GM18502 (cell line): ENCODE data around the gene DCAF11.
A peak's percentile ranks its signal among the peaks of the same experiment; 100 is the strongest.
"Not testable (repeated sequence)": the region's sequence is repeated elsewhere in the genome, so short reads cannot be mapped to it uniquely, and the experiment has no call there.

Experiments used
- ATAC-seq: cut with Tn5 transposase; IDR thresholded peaks from one replicate; pipeline ENCODE4 v1.9.1; 2021; ENCODE audit warnings: mild to moderate bottlenecking; ENCODE audit not compliant: unreplicated experiment, poor library complexity

Gene DCAF11

DNA sequence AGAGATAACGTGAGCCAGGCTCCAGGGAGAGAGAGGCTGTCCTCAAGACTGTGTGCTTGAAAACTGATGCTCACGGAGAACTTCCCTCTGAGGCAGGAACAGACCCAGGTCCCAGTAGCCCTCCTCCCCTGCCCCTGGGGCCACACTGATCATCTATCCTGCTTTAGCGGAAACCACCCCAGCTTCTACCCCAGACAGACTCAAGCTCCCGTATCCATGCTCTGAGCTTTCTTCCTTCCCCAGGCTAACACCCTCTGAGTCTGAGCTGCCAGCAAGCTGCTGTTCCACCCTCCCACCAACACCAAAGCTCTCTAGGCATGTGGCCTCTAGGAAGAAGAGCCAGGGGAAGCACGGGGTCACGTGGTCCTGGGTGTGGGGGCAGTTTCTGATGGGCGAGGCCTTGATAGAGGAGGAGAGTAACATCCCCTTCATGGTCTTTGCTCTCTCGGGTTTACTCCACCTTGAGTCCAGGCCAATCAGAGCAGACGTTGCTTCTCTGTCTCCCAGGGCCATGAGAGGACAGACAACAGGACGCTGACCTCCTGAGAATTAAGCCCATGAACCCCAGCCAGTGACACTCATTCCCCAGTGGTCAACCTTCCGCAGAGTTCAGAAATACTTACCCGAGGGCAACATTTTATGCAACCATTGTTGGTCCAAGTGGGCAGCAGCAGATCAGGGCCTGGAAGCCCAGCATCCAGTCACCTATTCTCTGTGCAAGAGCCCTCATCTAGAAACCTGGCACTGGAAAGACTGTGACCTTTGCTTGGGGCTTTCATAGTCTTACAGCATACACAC, 19.1 kb upstream of the DCAF11 start:
- ATAC-seq = peak; percentile 71

DNA sequence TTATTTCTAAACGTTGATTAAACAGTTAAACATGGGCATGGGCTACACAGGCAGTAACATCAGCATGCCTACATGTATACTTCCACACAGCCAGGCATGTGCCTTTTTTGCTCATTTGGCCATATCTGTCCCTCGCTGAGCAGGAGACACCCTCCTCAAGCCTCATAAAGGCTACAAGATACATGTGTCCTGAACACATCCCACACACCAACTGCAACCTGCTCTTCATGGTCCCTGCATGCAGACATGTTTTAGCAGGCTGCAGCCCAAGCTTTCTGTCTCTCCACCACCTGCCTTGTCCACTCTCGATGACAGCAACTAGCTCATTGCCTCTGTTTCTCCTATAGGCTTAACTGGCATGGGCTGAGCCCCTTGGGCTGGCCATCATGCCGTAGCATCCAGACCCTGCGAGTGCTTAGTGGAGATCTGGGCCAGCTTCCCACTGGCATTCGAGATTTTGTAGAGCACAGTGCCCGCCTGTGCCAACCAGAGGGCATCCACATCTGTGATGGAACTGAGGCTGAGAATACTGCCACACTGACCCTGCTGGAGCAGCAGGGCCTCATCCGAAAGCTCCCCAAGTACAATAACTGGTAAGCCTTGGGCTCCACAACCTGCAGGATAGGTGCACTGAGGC, 17.9 kb upstream of the DCAF11 start:
- ATAC-seq = no peak

DNA sequence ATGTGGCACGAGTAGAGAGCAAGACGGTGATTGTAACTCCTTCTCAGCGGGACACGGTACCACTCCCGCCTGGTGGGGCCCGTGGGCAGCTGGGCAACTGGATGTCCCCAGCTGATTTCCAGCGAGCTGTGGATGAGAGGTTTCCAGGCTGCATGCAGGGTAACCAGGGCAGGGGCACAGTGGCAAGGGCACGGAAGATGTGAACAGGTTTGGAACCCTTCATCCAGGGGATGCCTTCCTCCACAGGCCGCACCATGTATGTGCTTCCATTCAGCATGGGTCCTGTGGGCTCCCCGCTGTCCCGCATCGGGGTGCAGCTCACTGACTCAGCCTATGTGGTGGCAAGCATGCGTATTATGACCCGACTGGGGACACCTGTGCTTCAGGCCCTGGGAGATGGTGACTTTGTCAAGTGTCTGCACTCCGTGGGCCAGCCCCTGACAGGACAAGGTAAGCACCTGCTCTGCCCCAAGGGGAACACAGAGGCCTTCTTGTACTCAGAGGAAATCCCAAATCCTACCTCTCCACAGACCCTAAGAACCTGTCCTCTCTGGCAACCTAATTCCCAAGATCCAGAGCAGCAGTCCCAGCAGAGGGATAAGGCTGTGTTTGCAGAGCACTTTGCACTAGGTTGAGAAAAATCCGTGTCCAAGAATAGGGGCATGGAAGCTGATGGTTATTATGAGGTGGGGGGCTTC, 16.2 kb upstream of the DCAF11 start:
- ATAC-seq = no peak

DNA sequence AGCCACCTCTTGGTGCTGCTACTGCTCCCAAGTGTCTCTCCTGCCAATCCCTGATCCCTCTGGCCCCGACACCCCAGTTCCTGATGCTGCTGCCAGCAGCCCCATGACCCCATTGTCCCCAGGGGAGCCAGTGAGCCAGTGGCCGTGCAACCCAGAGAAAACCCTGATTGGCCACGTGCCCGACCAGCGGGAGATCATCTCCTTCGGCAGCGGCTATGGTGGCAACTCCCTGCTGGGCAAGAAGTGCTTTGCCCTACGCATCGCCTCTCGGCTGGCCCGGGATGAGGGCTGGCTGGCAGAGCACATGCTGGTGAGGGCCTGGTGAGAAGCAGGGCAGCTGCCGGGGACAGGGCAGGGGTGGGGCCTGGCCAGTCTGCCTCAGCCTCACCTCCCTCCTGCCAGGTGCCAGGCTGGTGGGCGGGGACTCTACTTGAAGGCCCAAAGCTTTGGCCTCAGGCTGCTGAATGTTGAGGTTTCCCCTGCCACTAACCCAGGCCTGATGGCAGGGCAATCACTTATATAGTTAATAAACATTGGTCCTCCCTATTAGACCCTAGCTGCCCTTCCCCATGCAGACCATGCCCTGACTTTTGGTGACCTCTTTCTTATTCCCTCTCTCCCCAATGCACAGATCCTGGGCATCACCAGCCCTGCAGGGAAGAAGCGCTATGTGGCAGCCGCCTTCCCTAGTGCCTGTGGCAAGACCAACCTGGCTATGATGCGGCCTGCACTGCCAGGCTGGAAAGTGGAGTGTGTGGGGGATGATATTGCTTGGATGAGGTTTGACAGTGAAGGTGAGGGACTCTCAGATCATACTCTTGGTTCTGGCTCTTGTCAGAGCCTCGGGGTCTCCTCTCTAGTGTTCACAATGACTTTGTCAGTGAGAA, 15.4 kb upstream of the DCAF11 start:
- ATAC-seq = no peak

DNA sequence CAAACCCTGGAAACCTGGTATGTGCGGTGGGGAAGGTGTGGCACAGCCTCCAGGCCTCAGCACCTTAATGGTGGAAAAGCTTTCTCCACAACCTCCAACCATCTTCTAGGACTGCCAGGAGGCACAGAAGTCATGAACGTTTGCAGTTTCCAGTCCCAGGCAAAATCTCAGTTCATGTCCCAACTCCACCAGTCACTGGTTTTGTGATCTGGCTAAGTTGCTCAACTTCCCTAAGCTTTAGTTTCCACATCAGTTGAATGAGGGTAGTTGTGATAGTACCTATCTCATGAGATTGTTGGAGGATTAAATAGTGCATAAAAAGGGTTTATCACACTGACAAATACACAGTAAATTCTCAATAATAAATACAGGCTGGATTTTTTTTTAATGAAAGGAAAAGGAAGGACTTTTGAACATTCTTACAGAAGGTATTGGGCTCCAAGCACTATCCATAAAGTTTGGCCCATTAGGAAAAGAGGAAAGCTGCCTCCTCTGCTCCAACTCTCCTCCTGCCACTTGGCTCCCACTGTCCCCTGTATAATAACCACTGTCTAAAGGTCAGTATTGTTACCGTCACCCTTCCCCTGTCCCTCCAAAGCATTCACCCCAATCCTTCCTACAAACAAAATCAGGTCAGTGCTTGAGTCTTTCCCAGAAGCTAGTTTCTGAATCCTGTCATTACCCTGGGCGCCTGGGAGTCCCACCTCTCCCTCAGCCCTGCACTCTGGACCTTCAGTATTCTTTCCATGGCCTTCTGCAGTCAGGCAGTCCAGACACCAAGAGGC, 14.2 kb upstream of the DCAF11 start:
- ATAC-seq = no peak

DNA sequence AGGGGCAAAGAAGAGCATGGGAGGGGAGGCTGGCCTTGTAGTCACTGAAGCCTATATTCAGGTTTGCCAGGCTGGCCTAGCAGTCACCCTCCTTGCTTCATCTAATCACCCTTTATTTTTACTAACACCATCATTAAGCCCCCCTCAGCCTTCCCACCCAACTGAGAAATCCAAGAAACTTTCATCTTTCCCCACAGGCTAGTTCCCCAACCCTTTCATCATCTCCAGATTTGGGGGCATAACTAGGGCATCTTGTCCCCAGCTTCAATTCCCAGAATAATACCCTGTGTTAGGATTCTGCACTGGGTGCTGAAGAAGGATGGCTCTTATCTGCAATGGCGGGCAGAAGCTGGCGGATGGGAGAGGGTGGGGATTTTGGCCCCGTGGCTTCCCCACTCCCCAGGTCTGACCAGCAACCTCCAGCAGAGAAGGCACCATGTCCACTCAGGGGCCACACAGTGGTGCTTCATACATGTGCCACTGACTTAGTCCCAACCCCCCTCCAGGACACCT, 13.5 kb upstream of the DCAF11 start:
- ATAC-seq = no peak

DNA sequence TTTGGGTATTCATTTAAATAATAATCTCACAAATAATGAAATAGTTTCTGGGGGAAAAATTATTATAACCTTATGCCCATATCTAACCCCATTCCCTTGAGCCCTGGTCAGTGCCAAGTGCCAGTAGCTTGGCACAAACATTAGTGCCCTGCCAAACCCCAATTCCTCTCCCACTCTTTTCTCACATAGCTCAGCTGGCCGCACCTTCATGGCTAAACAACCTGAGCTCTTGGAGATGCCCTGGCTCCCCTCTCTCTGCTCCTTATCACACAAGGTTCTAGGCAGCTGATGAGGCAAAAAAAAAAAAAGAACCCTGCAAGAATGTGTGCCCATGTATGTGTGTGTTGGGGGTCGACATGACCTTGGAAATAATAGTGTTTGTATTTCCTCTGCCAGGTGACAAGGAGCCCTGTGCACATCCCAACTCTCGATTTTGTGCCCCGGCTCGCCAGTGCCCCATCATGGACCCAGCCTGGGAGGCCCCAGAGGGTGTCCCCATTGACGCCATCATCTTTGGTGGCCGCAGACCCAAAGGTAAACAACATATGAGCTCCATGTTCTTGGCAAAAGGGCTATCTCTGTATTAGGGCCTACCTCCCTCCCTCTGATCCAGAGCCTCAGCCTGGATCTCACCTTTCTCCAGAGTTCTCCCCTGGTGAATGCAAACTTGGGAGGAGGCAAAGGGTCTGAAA, 12.1 kb upstream of the DCAF11 start:
- no peak for ATAC-seq

DNA sequence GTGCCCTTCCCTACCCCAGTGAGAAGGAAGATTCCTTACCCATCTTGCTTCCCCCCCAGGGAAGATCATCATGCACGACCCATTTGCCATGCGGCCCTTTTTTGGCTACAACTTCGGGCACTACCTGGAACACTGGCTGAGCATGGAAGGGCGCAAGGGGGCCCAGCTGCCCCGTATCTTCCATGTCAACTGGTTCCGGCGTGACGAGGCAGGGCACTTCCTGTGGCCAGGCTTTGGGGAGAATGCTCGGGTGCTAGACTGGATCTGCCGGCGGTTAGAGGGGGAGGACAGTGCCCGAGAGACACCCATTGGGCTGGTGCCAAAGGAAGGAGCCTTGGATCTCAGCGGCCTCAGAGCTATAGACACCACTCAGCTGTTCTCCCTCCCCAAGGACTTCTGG, 11.1 kb upstream of the DCAF11 start:
- no peak for ATAC-seq

DNA sequence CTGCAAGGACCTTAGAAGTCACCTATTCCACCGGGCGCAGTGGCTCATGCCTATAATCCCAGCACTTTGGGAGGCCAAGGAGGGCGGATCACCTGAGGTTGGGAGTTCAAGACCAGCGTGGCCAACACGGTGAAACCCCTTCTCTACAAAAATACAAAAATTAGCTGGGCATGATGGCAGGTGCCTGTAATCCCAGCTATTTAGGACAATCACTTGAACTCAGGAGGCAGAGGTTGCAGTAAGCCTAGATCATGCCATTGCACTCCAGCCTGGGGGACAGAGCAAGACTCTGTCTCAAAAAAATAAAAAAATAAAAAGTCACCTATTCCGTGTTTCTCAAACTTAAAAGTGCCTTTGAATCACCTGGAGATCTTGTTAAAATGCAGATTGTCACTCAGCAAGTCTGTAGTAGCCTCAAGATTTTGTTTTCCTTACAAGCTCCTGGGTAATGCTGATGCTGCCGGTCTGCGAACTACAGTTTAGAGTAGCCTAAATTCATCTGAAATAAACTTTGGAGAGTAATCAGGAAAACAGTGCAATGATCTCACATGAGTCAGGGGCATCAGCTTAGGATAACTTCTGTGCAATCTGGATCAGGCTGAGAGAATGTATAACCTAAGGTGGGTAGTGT, 8.9 kb upstream of the DCAF11 start:
- ATAC-seq = not testable (repeated sequence)

DNA sequence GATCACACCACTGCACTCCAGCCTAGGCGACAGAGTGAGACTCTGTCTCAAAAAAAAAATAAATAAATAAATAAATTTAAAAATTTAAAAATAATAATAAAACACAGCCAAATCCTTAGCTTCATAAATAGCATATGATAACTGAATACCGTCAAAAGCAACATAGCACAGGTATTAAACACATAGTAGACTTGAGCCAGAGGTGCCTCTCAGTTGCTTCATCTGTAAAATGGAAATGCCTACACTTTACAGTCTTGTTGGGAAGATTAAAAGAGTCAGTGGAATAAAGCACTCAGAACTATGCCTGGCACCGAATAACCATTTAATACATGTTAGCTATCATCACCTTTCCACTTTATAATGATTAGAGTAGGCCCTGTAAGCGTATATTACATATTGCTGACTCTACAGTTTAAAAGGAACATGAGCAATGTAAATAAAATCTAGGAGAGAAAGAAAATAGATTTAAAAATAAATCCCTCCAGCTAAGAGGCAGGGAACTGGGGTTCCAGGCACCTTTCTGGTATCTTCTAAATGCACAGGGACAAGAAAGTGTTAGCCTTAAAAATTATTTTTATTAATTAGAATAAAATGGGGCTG, 7.8 kb upstream of the DCAF11 start:
- ATAC-seq = no peak

DNA sequence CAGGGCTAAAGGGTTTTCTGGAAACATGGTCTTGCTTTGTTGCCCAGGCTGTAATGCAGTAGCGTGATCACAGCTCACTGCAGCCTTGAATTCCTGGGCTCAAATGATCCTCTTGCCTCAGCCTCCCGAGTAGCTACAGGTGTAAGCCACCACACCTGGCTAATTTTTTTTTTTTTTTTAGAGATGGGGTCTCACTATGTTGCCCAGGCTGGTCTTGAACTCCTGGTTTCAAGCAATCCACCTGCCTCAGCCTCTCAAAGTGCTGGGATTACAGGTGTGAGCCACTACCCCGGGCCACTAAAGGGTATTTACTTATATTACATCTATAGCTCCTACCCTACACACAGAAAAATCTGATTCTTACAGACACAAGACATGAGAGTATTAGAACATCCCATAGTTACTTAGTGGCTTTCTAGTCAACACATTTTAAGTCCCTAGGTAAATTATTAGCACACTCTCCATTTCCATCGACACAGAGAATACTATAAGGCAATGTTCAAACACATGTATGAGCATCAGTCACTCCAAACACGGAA, 6.2 kb upstream of the DCAF11 start:
- ATAC-seq = no peak

DNA sequence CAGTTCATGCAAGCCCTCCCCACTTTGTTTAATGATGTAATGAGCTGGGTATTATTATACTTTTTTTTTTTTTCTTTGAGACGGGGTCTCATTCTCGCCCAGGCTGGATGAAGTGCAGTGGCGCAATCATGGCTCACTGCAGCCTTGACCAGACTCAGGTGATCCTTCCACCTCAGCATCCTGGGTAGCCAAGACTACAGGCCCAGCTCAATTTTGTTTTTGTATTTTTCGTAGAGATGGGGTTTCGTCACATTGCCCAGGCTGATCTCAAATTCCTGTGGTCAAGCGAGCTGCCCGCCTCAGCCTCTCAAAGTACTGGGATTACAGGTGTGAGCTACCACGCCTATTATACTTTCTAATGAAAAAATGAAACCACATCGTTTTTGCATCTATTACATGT, 4.5 kb upstream of the DCAF11 start:
- ATAC-seq = no peak

DNA sequence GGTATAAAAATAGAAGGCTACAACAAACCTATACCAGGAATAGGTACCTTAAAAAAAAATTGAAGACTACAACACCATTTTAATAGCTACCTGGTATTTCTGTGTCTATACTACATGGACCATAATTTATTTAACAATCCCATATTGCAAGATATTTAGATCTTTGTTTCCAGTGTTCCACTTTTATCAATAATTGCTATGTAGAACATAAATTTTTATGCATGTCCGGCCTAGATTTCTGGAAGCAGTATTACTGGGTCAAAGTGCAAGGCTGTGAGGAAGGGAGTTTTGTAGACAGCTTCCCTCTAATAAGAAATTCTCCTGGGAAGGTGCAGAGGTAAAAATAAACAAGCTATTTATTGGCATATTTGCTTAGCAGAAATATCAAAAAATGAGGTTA, 4.1 kb upstream of the DCAF11 start:
- ATAC-seq = no peak

DNA sequence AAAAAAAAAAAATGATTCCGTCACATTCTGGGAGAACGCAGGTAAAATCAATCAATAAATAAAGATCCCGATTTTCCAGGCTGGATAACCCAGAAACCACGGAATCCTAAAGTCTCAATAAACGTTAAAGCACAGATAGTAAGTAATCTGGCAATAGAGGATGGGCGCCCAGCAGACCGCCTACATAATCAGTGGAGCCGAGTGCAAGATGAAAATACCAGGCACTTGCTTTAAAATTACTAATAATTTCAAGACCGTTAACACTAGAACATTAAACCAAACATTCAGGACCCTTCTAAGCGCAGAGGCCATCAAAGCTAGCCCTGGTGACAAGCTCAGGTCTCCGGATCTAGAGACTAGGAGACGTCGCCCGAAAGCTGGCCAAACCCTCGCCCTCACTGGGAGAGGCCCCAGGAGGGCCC, 1.2 kb upstream of the DCAF11 start:
- no peak for ATAC-seq

DNA sequence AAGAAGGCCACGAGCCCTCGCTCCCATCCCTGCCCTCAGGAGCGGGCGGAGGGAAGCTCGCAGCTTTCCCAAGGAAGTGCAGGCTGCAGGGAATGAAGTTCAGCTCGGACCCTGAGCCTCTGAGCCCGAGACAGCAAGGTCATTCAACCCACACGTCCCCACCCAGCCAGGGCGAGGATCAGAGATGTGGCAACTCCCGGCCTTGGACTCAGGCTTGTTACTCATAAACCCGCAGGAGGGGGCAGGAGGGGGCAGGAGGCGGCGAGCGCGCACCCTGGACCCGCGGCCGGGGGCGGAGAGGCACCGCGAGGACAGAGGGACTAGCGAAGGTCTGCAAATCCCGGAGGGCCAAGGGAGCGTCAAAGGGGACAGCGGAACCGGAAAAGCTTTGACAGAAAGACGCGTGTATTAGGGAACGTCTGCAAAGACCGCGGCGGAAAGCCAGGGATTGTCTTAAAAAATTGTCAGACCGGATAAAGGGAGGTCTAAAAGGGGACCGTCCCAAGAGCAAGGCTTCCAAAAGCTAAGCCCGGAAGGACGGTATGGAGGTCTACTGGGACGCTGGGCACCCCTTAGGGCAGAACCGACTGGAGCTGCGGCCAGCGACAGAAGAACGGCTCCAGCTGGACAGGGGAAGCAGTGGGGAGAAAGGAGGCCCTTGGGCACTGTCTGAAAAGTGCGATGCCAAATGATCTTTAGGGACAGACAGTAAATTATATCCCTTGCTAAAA, 611 bp upstream of the DCAF11 start:
- ATAC-seq = peak; percentile 28

DNA sequence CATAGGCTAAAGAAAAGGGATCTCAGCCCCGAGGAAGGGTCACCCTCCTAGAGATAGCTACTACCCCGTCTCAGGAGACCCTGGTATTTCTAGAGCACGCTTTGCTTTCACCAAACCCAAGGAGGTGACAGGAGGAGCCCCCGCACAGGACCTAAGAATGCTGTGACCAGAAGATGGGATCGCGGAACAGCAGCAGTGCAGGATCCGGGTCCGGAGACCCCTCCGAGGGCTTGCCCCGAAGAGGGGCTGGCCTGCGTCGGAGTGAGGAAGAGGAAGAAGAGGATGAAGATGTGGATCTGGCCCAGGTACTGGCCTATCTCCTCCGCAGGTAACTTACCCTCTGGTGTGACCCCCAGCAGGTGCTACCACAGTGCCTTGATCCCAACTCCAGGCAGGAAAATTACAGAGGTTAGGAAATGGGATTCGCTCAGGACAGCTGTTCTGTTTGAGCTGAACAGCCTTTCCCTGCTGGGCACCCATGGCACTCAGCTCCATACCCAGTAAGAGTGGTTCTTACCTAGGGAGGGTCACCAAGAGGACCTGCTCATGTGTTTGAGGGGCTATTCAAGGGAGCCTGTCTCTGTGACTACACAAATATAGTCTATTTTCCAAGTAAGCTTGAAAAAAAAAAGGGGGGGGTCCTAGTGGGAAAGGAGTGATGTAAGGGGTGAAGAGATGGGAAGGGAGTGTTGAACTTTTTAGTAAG, 998 bp downstream of the DCAF11 start:
- no peak for ATAC-seq
